GM23248 (cell line): ENCODE measurements around the gene ZNF454.

Source experiments
- EZH2 ChIP-seq: fragments of 200-600 bp; sonication (generic); IDR thresholded peaks from 2 replicates; pipeline ENCODE4 v1.6.1; 2018; ENCODE audit warnings: antibody characterized with exemption, mild to moderate bottlenecking; ENCODE audit not compliant: insufficient read depth, poor library complexity, severe bottlenecking
- EZH2phosphoT487 ChIP-seq: fragments of 200-600 bp; sonication (generic); IDR thresholded peaks from 2 replicates; pipeline ENCODE4 v1.6.1; 2018; ENCODE audit warnings: antibody characterized with exemption, moderate library complexity, mild to moderate bottlenecking, low read depth; ENCODE audit not compliant: insufficient read depth

GRCh38 chr5:178990491-178990890, 49.5 kb downstream of the ZNF454 start:
- TF ChIP-seq EZH2 = no peak
- TF ChIP-seq EZH2phosphoT487 = no peak
